Right lobe of liver (tissue), 4 donors: ENCODE measurements around the gene BAIAP2L2.

ENCODE experiments used
- POLR2A ChIP-seq: fragments of 450-650 bp; IDR thresholded peaks from one replicate; pipeline ENCODE4 v1.6.1; 2017; ENCODE audit warnings: antibody characterized with exemption, mild to moderate bottlenecking
- TF ChIP-seq, protein P1 (sequence below), 4 donors: fragments of 200-600 bp in 3 of 4; fragments of 450-650 bp in 1 of 4; IDR thresholded peaks; one replicate each; pipeline versions ENCODE4 v1.5.1 to v1.8.0; 2016 to 2022; ENCODE audit warnings: antibody characterized with exemption in 4 of 4, mild to moderate bottlenecking in 2 of 4
- donor health status: DM: no; HTN: no; CAD: no.
- donor health status: DM: no; HTN: no; CAD: no.
- donor health status: DM: no; HTN: yes; CAD: no.

DNA sequence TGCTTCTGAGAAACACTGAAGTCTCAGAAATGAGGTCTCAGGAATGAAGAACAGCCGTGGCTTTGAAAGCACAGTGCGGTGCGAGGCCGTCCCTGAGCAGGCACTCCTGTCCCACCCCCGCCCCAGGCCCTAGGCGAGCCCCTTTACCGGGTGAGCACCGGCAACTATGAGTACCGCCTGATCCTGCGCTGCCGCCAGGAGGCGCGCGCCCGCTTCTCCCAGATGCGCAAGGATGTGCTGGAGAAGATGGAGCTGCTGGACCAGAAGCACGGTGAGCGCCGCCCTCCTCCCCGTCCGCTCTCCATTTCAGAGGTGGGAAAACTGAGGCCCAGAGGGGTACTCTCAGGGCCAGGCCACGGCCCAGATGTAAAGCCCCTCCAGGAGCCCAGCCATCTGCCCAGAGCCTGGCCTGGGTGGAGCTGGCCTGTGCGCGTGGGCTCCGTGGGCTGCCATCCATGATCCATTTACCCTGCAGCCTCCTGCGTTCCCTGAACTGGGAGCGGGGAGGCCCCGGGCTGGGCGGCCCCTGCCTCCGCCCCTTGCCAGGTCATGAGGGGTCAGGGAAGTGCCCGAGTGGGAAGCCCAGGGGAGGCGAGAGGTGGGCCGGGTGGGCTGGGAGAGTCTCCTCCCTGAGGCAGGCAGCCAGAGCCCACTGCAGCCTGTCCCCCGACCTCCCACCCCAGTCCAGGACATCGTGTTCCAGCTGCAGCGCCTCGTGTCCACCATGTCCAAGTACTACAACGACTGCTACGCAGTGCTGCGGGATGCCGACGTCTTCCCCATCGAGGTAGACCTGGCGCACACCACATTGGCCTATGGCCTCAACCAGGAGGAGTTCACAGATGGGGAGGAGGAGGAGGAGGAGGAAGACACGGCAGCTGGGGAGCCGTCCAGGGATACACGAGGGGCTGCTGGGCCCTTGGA, 36.0 kb downstream of the BAIAP2L2 start:
- TF ChIP-seq, protein P1, sequence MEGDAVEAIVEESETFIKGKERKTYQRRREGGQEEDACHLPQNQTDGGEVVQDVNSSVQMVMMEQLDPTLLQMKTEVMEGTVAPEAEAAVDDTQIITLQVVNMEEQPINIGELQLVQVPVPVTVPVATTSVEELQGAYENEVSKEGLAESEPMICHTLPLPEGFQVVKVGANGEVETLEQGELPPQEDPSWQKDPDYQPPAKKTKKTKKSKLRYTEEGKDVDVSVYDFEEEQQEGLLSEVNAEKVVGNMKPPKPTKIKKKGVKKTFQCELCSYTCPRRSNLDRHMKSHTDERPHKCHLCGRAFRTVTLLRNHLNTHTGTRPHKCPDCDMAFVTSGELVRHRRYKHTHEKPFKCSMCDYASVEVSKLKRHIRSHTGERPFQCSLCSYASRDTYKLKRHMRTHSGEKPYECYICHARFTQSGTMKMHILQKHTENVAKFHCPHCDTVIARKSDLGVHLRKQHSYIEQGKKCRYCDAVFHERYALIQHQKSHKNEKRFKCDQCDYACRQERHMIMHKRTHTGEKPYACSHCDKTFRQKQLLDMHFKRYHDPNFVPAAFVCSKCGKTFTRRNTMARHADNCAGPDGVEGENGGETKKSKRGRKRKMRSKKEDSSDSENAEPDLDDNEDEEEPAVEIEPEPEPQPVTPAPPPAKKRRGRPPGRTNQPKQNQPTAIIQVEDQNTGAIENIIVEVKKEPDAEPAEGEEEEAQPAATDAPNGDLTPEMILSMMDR (IDR thresholded peaks at IDR 0.05), result peak in 1 of 4 donors; percentile 10
- TF ChIP-seq POLR2A, result no peak
